GM12878 (cell line): ENCODE data around the gene FERMT1. TPM values are rescaled to one million over a fixed set of nuclear protein-coding genes. Genes with fewer than 3 reads are reported as not detected.

Source experiments
- ATAC-seq: fragments of 200-7000 bp; cut with Tn5 transposase; 3 replicates; pipeline ENCODE4 v1.9.1; 2020; ENCODE audit warnings: mild to moderate bottlenecking, moderate library complexity
- BruUV-seq: library from RNA; stranded (reverse); fragments of 400-500 nt; replicated peaks from 2 replicates; lab custom pipeline; 2021; lab: Mats Ljungman, UMichigan
- CTCF ChIA-PET: fragments of 300-600 bp; sonication (Branson Sonifier 250); formaldehyde crosslinking; extraction: SDS; loops from one replicate; lab custom pipeline; 2021; ENCODE audit warnings: inconsistent platforms; lab: Yijun Ruan, JAX
- POLR2A ChIA-PET: fragments of 350-600 bp; formaldehyde crosslinking; extraction: SDS; loops from one replicate; lab custom pipeline; 2021; ENCODE audit warnings: inconsistent platforms; lab: Charles Lee
- RAD21 ChIA-PET: fragments of 300-600 bp; sonication (Branson Sonifier 250); formaldehyde crosslinking; loops from one replicate; lab custom pipeline; 2023; ENCODE audit warnings: antibody characterized with exemption; ENCODE audit not compliant: unreplicated experiment; lab: Charles Lee
- SMC1A ChIA-PET: fragments of 300-600 bp; sonication (Branson Sonifier 250); formaldehyde crosslinking; loops from one replicate; lab custom pipeline; 2023; ENCODE audit not compliant: unreplicated experiment, uncharacterized antibody; lab: Charles Lee
- DNase-seq: peaks from one replicate; pipeline ENCODE4 v3.0.0-alpha.2; 2011; ENCODE audit warnings: low read depth, low spot score
- FAIRE-seq: peaks from 3 replicates; lab custom pipeline; 2011; peaks lifted over from hg19 to GRCh38; lab: Jason Lieb, UNC
- H2AFZ ChIP-seq: 2 replicates; pipeline ENCODE4 v1.6.0; 2011; ENCODE audit warnings: low read depth, low read length, control low read depth; ENCODE audit not compliant: control insufficient read depth
- H3K27ac ChIP-seq: 2 replicates; pipeline ENCODE4 v1.5.1; 2011; ENCODE audit warnings: control low read depth; ENCODE audit not compliant: control insufficient read depth, insufficient read depth
- H3K27me3 ChIP-seq, 2 experiments: replicated peaks in 1 of 2; 2 replicates each; pipeline versions ENCODE4 v1.6.0 to v1.6.1; 2011; ENCODE audit warnings: low read length in 1 of 2; ENCODE audit not compliant: control insufficient read depth in 2 of 2, insufficient read depth in 2 of 2
- H3K36me3 ChIP-seq, 2 experiments: 2 replicates each; pipeline ENCODE4 v1.5.1; 2011; ENCODE audit warnings: low read length in 1 of 2; ENCODE audit not compliant: control insufficient read depth in 2 of 2, insufficient read depth in 2 of 2
- H3K4me1 ChIP-seq: 2 replicates; pipeline ENCODE4 v1.6.1; 2011; ENCODE audit warnings: mild to moderate bottlenecking, low read length, moderate library complexity, mixed read lengths; ENCODE audit not compliant: control insufficient read depth, insufficient read depth
- H3K4me2 ChIP-seq: 2 replicates; pipeline ENCODE4 v1.6.0; 2011; ENCODE audit warnings: control low read depth; ENCODE audit not compliant: control insufficient read depth, insufficient read depth
- H3K4me3 ChIP-seq: fragments of 200-600 bp; sonication (generic); 2 replicates; pipeline ENCODE4 v1.5.1; 2016
- H3K79me2 ChIP-seq: 2 replicates; pipeline ENCODE4 v1.6.0; 2011; ENCODE audit warnings: low read length; ENCODE audit not compliant: control insufficient read depth, insufficient read depth
- H3K9ac ChIP-seq: 2 replicates; pipeline ENCODE4 v1.8.0; 2011; ENCODE audit warnings: low read length, control low read depth, mixed read lengths; ENCODE audit not compliant: control insufficient read depth, insufficient read depth
- H3K9me3 ChIP-seq: replicated peaks from 3 replicates; pipeline ENCODE4 v1.5.1; 2011; ENCODE audit warnings: mild to moderate bottlenecking, low read length; ENCODE audit not compliant: control insufficient read depth, insufficient read depth
- H4K20me1 ChIP-seq: 2 replicates; pipeline ENCODE4 v1.6.0; 2011; ENCODE audit not compliant: control insufficient read depth, insufficient read depth
- CEBPB ChIP-seq, 2 experiments: fragments of 150-350 bp in 1 of 2; IDR thresholded peaks; 2 replicates each; pipeline ENCODE4 v1.6.1; 2012 to 2014; ENCODE audit warnings: low read depth in 2 of 2, low read length in 2 of 2, borderline replicate concordance in 1 of 2, inconsistent platforms in 1 of 2
- JUND ChIP-seq: IDR thresholded peaks from 2 replicates; pipeline ENCODE4 v1.6.1; 2012; ENCODE audit warnings: low read depth, mild to moderate bottlenecking, low read length, improper control_type of control experiment, moderate library complexity
- LARP7 ChIP-seq: fragments of 450-650 bp; IDR thresholded peaks from 2 replicates; pipeline ENCODE4 v1.6.1; 2017; ENCODE audit warnings: mild to moderate bottlenecking
- NR2C1 ChIP-seq: fragments of 450-650 bp; IDR thresholded peaks from 2 replicates; pipeline ENCODE4 v1.6.1; 2017; ENCODE audit warnings: antibody characterized with exemption, mild to moderate bottlenecking, moderate library complexity
- NR2F1 ChIP-seq: fragments of 450-650 bp; conservative IDR thresholded peaks from 2 replicates; pipeline ENCODE4 v1.6.1; 2017; ENCODE audit warnings: mild to moderate bottlenecking
- SUPT20H ChIP-seq: IDR thresholded peaks from 2 replicates; pipeline ENCODE4 v1.6.1; 2011; ENCODE audit warnings: low read depth, mild to moderate bottlenecking, low read length, moderate library complexity, borderline replicate concordance; ENCODE audit not compliant: control insufficient read depth
- ZNF207 ChIP-seq: fragments of 450-650 bp; IDR thresholded peaks from 2 replicates; pipeline ENCODE4 v1.6.1; 2014; ENCODE audit warnings: antibody characterized with exemption, mild to moderate bottlenecking, borderline replicate concordance
- in situ Hi-C: fragments of 300-500 bp; cut with MboI; formaldehyde crosslinking; loops from 9 replicates; pipeline ENCODE4 v1.14.3; 2018; ENCODE audit warnings: mixed read lengths
- intact Hi-C: fragments of 100-400 bp; cut with micrococcal nuclease; formaldehyde crosslinking; loops from one replicate; pipeline ENCODE4 v1.14.2; 2022; ENCODE audit not compliant: unreplicated experiment
- polyA plus RNA-seq, 11 experiments: library from polyadenylated mRNA; depleted of rRNA in 4 of 11; unstranded in 6 of 11; stranded (reverse) in 5 of 11; fragments of >200 nt; fragmentation: Nextera tagmentation in 4 of 11; fragmentation: Illumina TruSeq in 1 of 11; extraction: Ambion mirVana in 4 of 11; extraction: Trizol in 1 of 11; gene quantifications; 1 replicate in 1 of 11; 2 replicates in 10 of 11; pipeline versions ENCODE4 v1.2.1 to v1.2.3, GENCODE V29; 2011 to 2016; ENCODE audit warnings: inconsistent platforms in 2 of 11, missing spikeins in 2 of 11, low read depth in 1 of 11
- total RNA-seq, 4 experiments: library from RNA; depleted of rRNA in 3 of 4; stranded (reverse); fragments of >200 nt in 3 of 4; fragmentation: Illumina TruSeq in 1 of 4; extraction: Trizol in 1 of 4; gene quantifications; 2 replicates each; pipeline versions ENCODE4 v1.2.1 to v1.2.3, GENCODE V29; 2013 to 2021
- TF ChIP-seq, protein P1 (sequence below): fragments of 450-650 bp; IDR thresholded peaks from 2 replicates; pipeline ENCODE4 v1.6.1; 2016; ENCODE audit warnings: mild to moderate bottlenecking, moderate library complexity, borderline replicate concordance
- TF ChIP-seq, protein P2 (sequence below): fragments of 450-650 bp; IDR thresholded peaks from 2 replicates; pipeline ENCODE4 v1.6.1; 2017; ENCODE audit warnings: low read depth, mild to moderate bottlenecking, moderate library complexity
- TF ChIP-seq, protein P3 (sequence below): fragments of 450-650 bp; IDR thresholded peaks from 2 replicates; pipeline ENCODE4 v1.6.1; 2016; ENCODE audit warnings: mild to moderate bottlenecking

FERMT1 gene
- total and polyA plus RNA-seq, 10 of the 15 experiments (the other 5 are each of a cell fraction or from before 2014, with no cell fraction given), result 0.04 to 3.1 (median 0.45) TPM

DNA sequence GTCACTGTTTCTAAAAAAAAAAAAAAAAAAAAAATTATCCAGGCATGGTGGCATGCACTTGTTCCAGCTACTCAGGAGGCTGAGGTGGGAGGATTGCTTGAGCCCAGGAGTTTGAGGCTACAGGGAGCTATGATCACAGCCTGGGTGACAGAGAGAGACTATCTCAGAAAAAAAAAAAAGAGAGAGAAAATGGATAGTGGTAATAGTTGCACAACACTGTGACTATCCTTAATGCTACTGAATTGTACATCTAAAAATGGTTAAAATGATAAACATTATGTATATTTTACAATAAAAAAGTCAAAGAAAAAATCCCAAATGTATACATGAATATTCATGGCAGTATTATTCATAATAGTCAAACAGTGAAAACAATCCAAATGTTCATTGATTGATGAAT lies 23.0 kb downstream of the FERMT1 start:
- DNase-seq (no peak), ATAC-seq (no peak), FAIRE-seq (no peak)
- POLR2A ChIA-PET, result interaction anchor here (1.0 kb wide), 1 partner anchor 10 kb away, joined by 3 read pairs; no protein-coding TSS in a partner anchor
- Histone ChIP-seq H3K9me3 (no peaks in the 10 kb centered on the region), H3K27me3 (no peaks in the 10 kb centered on the region), H3K27ac (no peak overlapping the region), H2AFZ (no peak overlapping the region), H4K20me1 (no peaks in the 10 kb centered on the region), H3K79me2 (no peaks in the 10 kb centered on the region), H3K4me3 (no peak overlapping the region), H3K4me2 (no peak overlapping the region), H3K4me1 (no peaks in the 10 kb centered on the region), H3K9ac (no peak overlapping the region), H3K36me3 (no peaks in the 10 kb centered on the region)
- RAD21 ChIA-PET, result interaction anchor here (0.7 kb wide), 1 partner anchor 690 kb away, joined by 3 read pairs; no protein-coding TSS in a partner anchor
- intact Hi-C loops, result no loop called here
- SMC1A ChIA-PET, result interaction anchor here (0.6 to 0.7 kb wide), 2 partner anchors 10 to 950 kb away, joined by 3 read pairs; no protein-coding TSS in a partner anchor
- TF ChIP-seq, protein P1, sequence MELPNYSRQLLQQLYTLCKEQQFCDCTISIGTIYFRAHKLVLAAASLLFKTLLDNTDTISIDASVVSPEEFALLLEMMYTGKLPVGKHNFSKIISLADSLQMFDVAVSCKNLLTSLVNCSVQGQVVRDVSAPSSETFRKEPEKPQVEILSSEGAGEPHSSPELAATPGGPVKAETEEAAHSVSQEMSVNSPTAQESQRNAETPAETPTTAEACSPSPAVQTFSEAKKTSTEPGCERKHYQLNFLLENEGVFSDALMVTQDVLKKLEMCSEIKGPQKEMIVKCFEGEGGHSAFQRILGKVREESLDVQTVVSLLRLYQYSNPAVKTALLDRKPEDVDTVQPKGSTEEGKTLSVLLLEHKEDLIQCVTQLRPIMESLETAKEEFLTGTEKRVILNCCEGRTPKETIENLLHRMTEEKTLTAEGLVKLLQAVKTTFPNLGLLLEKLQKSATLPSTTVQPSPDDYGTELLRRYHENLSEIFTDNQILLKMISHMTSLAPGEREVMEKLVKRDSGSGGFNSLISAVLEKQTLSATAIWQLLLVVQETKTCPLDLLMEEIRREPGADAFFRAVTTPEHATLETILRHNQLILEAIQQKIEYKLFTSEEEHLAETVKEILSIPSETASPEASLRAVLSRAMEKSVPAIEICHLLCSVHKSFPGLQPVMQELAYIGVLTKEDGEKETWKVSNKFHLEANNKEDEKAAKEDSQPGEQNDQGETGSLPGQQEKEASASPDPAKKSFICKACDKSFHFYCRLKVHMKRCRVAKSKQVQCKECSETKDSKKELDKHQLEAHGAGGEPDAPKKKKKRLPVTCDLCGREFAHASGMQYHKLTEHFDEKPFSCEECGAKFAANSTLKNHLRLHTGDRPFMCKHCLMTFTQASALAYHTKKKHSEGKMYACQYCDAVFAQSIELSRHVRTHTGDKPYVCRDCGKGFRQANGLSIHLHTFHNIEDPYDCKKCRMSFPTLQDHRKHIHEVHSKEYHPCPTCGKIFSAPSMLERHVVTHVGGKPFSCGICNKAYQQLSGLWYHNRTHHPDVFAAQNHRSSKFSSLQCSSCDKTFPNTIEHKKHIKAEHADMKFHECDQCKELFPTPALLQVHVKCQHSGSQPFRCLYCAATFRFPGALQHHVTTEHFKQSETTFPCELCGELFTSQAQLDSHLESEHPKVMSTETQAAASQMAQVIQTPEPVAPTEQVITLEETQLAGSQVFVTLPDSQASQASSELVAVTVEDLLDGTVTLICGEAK, result no peak
- TF ChIP-seq JUND, result no peak
- no peak for TF ChIP-seq ZNF207
- TF ChIP-seq LARP7, result no peak
- TF ChIP-seq, protein P2, sequence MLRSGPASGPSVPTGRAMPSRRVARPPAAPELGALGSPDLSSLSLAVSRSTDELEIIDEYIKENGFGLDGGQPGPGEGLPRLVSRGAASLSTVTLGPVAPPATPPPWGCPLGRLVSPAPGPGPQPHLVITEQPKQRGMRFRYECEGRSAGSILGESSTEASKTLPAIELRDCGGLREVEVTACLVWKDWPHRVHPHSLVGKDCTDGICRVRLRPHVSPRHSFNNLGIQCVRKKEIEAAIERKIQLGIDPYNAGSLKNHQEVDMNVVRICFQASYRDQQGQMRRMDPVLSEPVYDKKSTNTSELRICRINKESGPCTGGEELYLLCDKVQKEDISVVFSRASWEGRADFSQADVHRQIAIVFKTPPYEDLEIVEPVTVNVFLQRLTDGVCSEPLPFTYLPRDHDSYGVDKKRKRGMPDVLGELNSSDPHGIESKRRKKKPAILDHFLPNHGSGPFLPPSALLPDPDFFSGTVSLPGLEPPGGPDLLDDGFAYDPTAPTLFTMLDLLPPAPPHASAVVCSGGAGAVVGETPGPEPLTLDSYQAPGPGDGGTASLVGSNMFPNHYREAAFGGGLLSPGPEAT, result no peak
- TF ChIP-seq CEBPB (IDR thresholded peaks at IDR 0.05; ENCODE audit: borderline replicate concordance in 1 of 2, low read depth in 2 of 2, low read length in 2 of 2), result no peak
- TF ChIP-seq, protein P3, sequence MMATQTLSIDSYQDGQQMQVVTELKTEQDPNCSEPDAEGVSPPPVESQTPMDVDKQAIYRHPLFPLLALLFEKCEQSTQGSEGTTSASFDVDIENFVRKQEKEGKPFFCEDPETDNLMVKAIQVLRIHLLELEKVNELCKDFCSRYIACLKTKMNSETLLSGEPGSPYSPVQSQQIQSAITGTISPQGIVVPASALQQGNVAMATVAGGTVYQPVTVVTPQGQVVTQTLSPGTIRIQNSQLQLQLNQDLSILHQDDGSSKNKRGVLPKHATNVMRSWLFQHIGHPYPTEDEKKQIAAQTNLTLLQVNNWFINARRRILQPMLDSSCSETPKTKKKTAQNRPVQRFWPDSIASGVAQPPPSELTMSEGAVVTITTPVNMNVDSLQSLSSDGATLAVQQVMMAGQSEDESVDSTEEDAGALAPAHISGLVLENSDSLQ, result no peak
- no peak for TF ChIP-seq NR2C1
- no peak for TF ChIP-seq SUPT20H
- no peak for TF ChIP-seq NR2F1
- CTCF ChIA-PET, result no interaction called here
- BruUV-seq, result no TSS peak
- in situ Hi-C loops, result no loop called here
